ENCODE measurements around the gene EXOC3L4.

DNA sequence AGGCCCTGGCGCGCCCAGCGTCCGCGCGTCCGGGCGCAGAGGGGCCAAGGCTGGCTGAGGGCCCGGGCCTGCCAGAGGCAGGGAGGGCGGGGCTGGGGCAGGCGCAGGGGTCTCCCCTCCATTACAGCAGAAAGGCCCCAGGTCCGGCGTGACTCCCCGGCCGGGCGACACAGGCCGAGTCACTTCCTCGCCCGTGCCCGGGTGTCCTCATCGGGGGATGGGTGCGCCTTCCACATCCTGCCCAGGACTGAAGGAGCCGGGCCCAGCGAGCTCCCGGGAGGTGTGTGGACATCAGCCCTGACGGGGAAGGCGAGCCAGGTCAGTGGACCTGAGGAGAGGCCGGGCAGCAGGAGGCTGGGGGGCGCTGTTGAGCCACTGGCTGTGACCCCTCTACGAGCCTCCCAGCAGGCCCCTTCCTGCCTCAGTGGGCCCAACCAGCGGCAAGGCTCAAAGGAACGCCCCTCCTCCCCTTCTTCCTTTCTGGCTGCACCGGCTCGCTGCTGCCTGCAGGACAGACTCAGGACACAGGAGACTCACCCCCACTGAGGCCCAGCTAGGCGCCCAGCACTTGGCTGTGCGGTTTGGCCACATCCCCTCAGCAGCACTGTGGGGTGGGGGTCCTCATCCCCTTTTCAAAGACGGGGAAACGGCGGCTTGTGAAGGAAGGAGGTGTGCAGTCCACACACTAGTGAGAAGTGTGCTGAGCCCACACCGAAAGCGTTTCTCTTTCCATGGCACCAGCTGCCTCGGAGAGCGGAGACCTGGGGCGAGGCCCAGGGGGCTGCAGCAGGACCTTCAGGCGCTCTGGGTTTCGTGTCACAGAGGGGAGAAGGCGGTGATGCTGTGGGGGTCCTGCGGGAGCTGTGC, 29.3 kb downstream of the EXOC3L4 start:
- TF ChIP-seq, protein P1, sequence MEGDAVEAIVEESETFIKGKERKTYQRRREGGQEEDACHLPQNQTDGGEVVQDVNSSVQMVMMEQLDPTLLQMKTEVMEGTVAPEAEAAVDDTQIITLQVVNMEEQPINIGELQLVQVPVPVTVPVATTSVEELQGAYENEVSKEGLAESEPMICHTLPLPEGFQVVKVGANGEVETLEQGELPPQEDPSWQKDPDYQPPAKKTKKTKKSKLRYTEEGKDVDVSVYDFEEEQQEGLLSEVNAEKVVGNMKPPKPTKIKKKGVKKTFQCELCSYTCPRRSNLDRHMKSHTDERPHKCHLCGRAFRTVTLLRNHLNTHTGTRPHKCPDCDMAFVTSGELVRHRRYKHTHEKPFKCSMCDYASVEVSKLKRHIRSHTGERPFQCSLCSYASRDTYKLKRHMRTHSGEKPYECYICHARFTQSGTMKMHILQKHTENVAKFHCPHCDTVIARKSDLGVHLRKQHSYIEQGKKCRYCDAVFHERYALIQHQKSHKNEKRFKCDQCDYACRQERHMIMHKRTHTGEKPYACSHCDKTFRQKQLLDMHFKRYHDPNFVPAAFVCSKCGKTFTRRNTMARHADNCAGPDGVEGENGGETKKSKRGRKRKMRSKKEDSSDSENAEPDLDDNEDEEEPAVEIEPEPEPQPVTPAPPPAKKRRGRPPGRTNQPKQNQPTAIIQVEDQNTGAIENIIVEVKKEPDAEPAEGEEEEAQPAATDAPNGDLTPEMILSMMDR (IDR thresholded peaks at IDR 0.05), result peak; percentile 35 to 39 (median 37)
- TF ChIP-seq POLR2A (IDR thresholded peaks at IDR 0.05), result no peak

All from right lobe of liver (tissue), 4 donors.